Right lobe of liver (tissue), 6 donors: ENCODE measurements around the gene CCDC149. TPM values are rescaled to one million over a fixed set of nuclear protein-coding genes. Genes with fewer than 3 reads are reported as not detected.

Source experiments
- ATAC-seq, 4 donors: fragments of 200-7000 bp; cut with Tn5 transposase; one replicate each; pipeline ENCODE4 v1.9.1; 2020; ENCODE audit warnings: mild to moderate bottlenecking in 4 of 4, moderate library complexity in 4 of 4
- DNase-seq, 3 donors: peaks; one replicate each; pipeline ENCODE4 v3.0.0-alpha.2; 2020
- H3K27ac ChIP-seq, 3 donors: fragments of 200-600 bp; one replicate each; pipeline ENCODE4 v1.8.0; 2022
- H3K27me3 ChIP-seq, 2 donors: fragments of 200-600 bp; one replicate each; pipeline ENCODE4 v1.8.0; 2022
- H3K36me3 ChIP-seq, 4 donors: fragments of 200-600 bp; sonication (generic) in 1 of 4; one replicate each; pipeline versions ENCODE4 v1.5.1 to v1.8.0; 2017 to 2022; ENCODE audit warnings: control low read depth in 1 of 4
- H3K4me1 ChIP-seq, 4 donors: fragments of 200-600 bp; sonication (generic) in 1 of 4; one replicate each; pipeline versions ENCODE4 v1.5.1 to v1.8.0; 2017 to 2022; ENCODE audit warnings: control low read depth in 1 of 4
- H3K4me3 ChIP-seq, 3 donors: fragments of 200-600 bp; one replicate each; pipeline ENCODE4 v1.8.0; 2022
- H3K9me3 ChIP-seq, 4 donors: fragments of 200-600 bp; sonication (generic) in 1 of 4; one replicate each; pipeline versions ENCODE4 v1.5.1 to v1.8.0; 2017 to 2022; ENCODE audit warnings: control low read depth in 1 of 4
- POLR2A ChIP-seq: fragments of 450-650 bp; IDR thresholded peaks from one replicate; pipeline ENCODE4 v1.6.1; 2017; ENCODE audit warnings: antibody characterized with exemption, mild to moderate bottlenecking
- WGBS: methylation state at CpG from one replicate; pipeline ENCODE4 v1.1.6; 2018; ENCODE audit warnings: low coverage, low lambda C conversion rate; ENCODE audit not compliant: insufficient coverage; ENCODE audit errors: missing lambda C conversion rate; 5-methylcytosine and 5-hydroxymethylcytosine counted together
- intact Hi-C, 2 donors: fragments of 100-400 bp; cut with DNase I; formaldehyde crosslinking; loops; one replicate each; pipeline versions ENCODE4 v1.11.2 to v1.14.1; 2022
- total RNA-seq, 6 experiments: library from RNA; depleted of rRNA in 2 of 6; stranded (reverse); fragments of >200 nt in 2 of 6; fragmentation: NEBNext Ultra II Directional in 3 of 6; extraction: Animal tissue kit (Norgen Biotek cat#: 25700) in 3 of 6; gene quantifications; one replicate each; pipeline versions ENCODE4 v1.1.0 to v1.2.4, GENCODE V29; 2016 to 2023
- TF ChIP-seq, protein P1 (sequence below), 4 donors: fragments of 200-600 bp in 3 of 4; fragments of 450-650 bp in 1 of 4; IDR thresholded peaks; one replicate each; pipeline versions ENCODE4 v1.5.1 to v1.8.0; 2016 to 2022; ENCODE audit warnings: antibody characterized with exemption in 4 of 4, mild to moderate bottlenecking in 2 of 4
- donor health status: DM: no; HTN: yes; CAD: no.
- donor health status: DM: no; HTN: no; CAD: no.
- donor health status: DM: no; HTN: no; CAD: no.
- donor health status: DM: no; HTN: yes; CAD: no.
- donor health status: DM: no; HTN: yes; CAD: no.

The CCDC149 gene
- total RNA-seq, 6 experiments from 2014 or later, result 3.9 to 8.0 (median 5.2) TPM

DNA sequence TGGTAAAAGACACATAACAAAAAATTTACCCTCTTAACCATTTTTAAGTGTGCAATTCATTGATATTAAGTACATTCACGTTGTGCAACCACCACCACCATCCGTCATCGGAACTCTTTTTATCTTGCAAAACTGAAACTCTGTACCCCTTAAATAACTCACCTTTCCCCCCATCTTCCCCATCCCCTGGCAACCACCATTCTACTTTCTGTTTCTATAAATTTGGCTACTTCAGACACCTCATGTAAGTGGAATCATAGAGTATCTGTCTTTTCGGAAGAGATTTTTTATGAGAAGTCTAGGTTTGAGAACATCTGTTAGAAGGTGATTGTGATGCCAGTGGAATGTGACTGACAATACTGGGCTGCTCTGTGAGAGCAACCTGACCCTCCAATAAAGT, 39.8 kb upstream of the CCDC149 start:
- H3K27ac ChIP-seq, result no peak overlapping the region
- intact Hi-C loops, result no loop called here
- DNase-seq (no peak), ATAC-seq (no peak)
- H3K4me3 ChIP-seq, result no peak overlapping the region
- TF ChIP-seq POLR2A, result no peak
- TF ChIP-seq, protein P1, sequence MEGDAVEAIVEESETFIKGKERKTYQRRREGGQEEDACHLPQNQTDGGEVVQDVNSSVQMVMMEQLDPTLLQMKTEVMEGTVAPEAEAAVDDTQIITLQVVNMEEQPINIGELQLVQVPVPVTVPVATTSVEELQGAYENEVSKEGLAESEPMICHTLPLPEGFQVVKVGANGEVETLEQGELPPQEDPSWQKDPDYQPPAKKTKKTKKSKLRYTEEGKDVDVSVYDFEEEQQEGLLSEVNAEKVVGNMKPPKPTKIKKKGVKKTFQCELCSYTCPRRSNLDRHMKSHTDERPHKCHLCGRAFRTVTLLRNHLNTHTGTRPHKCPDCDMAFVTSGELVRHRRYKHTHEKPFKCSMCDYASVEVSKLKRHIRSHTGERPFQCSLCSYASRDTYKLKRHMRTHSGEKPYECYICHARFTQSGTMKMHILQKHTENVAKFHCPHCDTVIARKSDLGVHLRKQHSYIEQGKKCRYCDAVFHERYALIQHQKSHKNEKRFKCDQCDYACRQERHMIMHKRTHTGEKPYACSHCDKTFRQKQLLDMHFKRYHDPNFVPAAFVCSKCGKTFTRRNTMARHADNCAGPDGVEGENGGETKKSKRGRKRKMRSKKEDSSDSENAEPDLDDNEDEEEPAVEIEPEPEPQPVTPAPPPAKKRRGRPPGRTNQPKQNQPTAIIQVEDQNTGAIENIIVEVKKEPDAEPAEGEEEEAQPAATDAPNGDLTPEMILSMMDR (IDR thresholded peaks at IDR 0.05), result no peak
- no peaks in the 10 kb centered on the region for H3K36me3 ChIP-seq
- H3K27me3 ChIP-seq, result no peaks in the 10 kb centered on the region
- no peaks in the 10 kb centered on the region for H3K9me3 ChIP-seq
- H3K4me1 ChIP-seq, result no peaks in the 10 kb centered on the region
- WGBS, result 80% methylated on average over 4 of the region's 4 CpGs

DNA sequence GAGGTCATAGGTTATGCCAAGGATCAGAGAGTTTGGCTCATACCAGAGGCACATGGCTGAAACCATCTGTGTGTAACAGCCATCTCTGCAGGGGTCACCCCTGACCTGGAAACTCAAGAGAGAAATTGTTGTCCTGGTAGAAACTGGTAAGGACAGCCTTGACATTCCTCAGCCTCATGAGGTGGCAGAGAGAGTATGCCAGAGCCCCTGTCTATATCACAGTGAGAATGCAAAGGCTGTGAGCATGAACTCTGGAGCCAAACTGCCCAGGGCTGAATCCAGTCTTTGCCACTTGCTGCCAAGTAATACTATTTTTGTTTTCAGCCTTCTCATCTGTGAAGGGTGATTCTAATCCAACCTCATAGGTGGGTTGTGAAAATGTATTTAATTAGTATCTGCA, 37.1 kb upstream of the CCDC149 start:
- Histone ChIP-seq H3K27me3 (no peaks in the 10 kb centered on the region), H3K4me3 (no peak overlapping the region), H3K9me3 (no peaks in the 10 kb centered on the region), H3K4me1 (no peaks in the 10 kb centered on the region), H3K27ac (no peak overlapping the region), H3K36me3 (no peaks in the 10 kb centered on the region)
- ATAC-seq (no peak), DNase-seq (no peak)
- intact Hi-C loops, result no loop called here
- TF ChIP-seq, protein P1 (IDR thresholded peaks at IDR 0.05), result no peak
- TF ChIP-seq POLR2A, result no peak

DNA sequence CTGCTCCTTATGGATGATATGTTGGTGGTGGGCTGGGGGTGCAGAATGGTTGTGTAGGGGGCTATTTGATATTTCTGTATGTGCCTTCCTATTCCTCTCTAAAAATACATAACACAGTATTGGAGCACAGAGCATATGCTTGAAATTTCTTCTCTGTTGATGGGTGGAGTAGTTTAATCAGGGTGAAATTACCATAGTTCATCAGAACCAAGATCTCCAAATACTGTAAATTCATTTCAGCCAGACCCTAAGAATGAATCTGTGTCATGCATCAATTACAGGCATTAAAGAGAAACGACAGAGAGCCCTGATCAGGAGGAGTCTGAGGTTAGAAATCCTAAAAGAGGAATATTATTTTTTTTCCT, 25.1 kb upstream of the CCDC149 start:
- Histone ChIP-seq H3K4me1 (no peaks in the 10 kb centered on the region), H3K27me3 (no peaks in the 10 kb centered on the region), H3K9me3 (peaks cover 0 to 6% (median 0%) of the 10 kb centered on the region in 4 donors), H3K4me3 (no peak overlapping the region), H3K27ac (no peak overlapping the region), H3K36me3 (no peaks in the 10 kb centered on the region)
- DNase-seq (no peak), ATAC-seq (no peak)
- whole genome bisulfite sequencing, result 35% methylated on average over 1 of the region's 1 CpG
- intact Hi-C loops, result no loop called here
- no peak for TF ChIP-seq POLR2A
- TF ChIP-seq, protein P1 (IDR thresholded peaks at IDR 0.05), result no peak

GRCh38 chr4:24937176-24937916, 24.5 kb upstream of the CCDC149 start:
- Histone ChIP-seq H3K9me3 (peaks cover 0 to 6% (median 0%) of the 10 kb centered on the region in 4 donors), H3K36me3 (no peaks in the 10 kb centered on the region), H3K4me1 (no peaks in the 10 kb centered on the region), H3K27ac (no peak overlapping the region), H3K27me3 (no peaks in the 10 kb centered on the region), H3K4me3 (no peak overlapping the region)
- DNase-seq (no peak), ATAC-seq (no peak)
- WGBS, result 66% methylated on average over 5 of the region's 5 CpGs
- intact Hi-C loops, result no loop called here
- TF ChIP-seq, protein P1 (IDR thresholded peaks at IDR 0.05), result no peak
- no peak for TF ChIP-seq POLR2A
